Adipose tissue (tissue), 3 donors: Measurements from ENCODE around the gene MUC20. TPM values are rescaled to one million over a fixed set of nuclear protein-coding genes. Genes with fewer than 3 reads are reported as not detected.
"Not testable (repeated sequence)": the region's sequence is repeated elsewhere in the genome, so short reads cannot be mapped to it uniquely, and the experiment has no call there.

Source experiments
- H3K27ac ChIP-seq: one replicate; pipeline ENCODE4 v1.5.1; 2013; ENCODE audit warnings: low read depth, low read length
- WGBS, 3 donors: extraction: QIAGEN DNeasy Blood & Tissue Kit; methylation state at CpG; one replicate each; pipeline ENCODE4 v1.1.7; 2013; 5-methylcytosine and 5-hydroxymethylcytosine counted together
- polyA plus RNA-seq, 3 donors: library from polyadenylated mRNA; stranded (reverse); fragments of 200-250 nt; gene quantifications; one replicate each; pipeline ENCODE4 v1.2.3, GENCODE V29; 2013
- donor health status: healthy with polysubstance abuse.
- donor health status: Bipolar disorder and iron deficiency.
- donor health status: healthy.

MUC20 gene
- polyA plus RNA-seq, 3 donors, result 2.4 to 3.6 (median 2.8) TPM

DNA sequence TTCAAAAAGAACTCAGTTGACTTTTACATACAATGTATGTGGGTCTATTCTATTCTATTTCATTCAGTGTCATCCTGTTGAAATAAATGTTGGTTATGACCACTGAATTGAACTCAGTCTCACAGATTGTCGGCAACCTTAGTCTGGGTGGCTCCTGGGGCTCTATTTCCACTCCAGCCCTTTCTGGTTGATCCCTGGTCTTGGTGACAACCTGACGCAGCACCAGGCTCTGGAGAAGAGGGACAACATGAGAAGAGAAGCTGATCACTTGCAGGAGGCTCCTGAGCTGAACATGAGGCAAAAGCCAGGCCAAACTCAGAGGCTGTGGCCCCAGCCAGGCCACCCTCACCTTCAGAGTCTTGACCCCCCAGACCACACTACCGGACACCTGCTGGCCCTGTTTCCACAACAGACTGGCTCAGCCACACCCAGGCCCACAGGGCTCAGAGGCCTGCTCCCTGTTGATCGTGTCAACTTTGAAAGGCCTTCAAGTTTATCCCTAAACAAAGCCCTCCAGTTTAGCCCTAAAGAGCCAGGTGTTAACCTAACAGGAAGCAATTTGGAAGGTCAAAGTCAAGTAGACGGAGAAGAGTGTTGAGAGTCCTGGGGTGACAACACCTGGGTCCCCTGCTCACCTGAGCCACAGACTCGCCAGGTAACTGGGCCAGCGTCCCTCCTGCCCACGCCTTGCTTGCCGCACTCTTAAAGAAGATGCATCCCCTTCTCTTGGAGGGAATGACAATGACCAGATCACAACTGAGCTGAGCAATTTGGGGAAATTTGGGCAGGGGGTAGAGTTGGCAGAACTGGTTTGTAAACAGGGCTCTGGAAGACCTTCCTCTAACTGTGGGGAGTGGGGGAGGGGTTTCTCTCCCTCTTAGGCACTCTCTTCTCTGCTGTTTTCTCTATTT, 15.4 kb upstream of the MUC20 start:
- no peak overlapping the region for H3K27ac ChIP-seq
- 84 to 91% (median 90%) methylated on average over 9 of the region's 9 CpGs for whole genome bisulfite sequencing, 3 donors

DNA sequence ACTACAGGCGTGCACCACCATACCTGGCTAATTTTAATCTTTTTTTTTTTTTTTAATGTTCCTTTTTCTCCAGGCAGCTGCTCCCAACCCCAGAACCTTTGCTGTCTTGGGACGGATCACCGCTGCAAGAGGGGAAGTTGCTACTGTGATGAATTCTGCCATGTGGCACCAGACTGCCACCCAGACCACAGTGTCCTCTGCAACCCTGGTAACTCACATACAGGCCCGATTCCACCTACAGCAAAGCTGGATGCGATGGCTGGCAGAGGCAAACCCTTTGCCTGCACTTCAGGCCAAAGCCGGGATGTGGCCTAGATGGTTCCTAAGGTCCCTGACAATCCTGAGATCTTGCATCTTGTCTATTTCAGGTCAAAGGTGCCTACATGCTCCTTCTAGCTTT, 12.7 kb upstream of the MUC20 start:
- WGBS, 3 donors, result 71 to 81% (median 74%) methylated on average over 6 of the region's 6 CpGs
- no peak overlapping the region for H3K27ac ChIP-seq

DNA sequence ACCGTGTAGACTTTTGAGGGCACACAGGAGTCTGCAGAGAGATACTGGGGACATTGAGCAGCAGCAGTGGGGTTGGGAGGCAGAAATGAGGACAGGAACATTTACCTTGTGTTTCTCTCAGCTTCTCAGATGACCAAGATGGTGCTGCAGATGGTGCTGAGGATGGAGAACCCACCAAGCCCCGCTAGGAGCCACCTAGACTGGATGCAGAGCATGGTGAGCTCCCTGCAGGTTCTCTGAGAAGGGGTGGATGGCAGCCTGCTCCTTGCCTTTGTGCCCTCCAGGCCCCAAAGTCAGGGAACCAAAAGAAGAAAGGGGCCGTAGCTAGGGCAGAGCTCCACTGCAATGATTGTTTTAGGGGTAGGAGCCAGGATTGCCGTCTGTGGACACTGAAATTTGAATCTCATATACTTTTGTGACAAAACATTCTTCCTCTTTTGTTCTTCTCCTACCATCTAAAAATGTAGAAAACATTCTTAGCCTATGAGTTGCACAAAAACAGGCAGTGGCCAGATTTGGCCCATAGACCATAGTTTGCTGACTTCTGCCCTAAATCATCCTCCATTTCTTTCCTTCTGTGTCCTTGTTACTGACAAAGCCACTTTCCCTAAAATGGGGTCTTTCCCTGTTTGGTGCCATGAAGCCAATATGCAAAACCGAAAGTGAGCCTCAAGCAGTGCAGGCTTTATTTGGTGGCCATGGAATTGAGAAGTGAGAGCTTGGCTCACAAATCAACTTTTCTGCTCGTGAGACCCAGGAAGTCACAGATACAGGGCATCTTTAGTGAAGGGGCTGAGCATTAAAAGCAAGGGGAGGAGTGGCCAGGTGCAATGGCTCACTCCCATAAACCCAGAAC, 11.9 kb upstream of the MUC20 start:
- no peak overlapping the region for H3K27ac ChIP-seq
- 83 to 93% (median 89%) methylated on average over 6 of the region's 6 CpGs for WGBS, 3 donors

DNA sequence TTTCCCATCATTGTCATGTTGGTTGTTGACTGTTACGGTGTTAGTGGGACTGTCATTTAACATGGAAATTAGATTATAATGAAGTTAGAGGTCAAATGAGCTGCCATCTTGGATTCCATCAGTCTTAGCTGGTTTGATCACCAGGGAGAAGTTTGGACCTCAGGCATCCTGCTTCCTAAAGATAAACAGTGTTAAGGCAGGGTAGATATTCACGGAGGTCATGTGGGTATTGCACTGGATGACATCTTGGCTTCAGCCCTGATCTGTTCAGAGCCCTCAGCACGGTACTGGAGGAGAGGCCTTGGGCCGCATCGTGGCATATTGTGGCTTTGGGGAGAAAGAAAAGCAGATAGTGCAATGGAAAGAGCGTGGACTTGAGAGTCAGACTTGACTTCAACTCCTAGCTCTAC, 11.1 kb upstream of the MUC20 start:
- WGBS, 3 donors, result 95 to 97% (median 96%) methylated on average over 6 of the region's 6 CpGs

DNA sequence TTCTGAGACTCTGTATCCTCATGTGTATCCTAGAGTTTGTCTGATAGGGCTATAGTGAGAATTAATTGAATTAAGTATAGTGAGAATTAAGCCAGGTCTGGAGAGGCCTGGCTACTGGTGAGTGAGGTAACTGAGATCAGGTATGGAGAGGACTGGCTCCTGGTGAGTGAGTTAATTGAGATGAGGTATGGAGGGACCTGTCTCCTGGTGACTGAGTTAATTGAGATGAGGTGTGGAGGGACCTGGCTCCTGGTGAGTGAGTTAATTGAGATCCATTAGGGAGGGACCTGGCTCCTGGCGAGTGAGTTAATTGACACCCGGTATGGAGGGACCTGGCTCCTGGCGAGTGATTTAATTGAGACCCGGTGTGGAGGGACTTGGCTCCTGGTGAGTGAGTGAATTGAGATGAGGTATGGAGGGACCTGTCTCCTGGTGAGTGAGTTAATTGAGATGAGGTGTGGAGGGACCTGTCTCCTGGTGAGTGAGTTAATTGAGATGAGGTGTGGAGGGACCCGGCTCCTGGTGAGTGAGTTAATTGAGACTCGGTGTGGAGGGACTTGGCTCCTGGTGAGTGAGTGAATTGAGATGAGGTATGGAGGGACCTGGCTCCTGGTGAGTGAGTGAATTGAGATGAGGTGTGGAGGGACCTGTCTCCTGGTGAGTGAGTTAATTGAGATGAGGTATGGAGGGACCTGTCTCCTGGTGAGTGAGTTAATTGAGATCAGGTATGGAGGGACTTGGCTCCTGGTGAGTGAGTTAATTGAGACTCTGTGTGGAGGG, 10.5 kb upstream of the MUC20 start:
- WGBS, 3 donors, result 59 to 63% (median 62%) methylated on average over 6 of the region's 6 CpGs
- not testable (repeated sequence) for H3K27ac ChIP-seq

More for the DNA sequence above, 11.1 kb upstream of the MUC20 start:
- no peak overlapping the region for H3K27ac ChIP-seq

DNA sequence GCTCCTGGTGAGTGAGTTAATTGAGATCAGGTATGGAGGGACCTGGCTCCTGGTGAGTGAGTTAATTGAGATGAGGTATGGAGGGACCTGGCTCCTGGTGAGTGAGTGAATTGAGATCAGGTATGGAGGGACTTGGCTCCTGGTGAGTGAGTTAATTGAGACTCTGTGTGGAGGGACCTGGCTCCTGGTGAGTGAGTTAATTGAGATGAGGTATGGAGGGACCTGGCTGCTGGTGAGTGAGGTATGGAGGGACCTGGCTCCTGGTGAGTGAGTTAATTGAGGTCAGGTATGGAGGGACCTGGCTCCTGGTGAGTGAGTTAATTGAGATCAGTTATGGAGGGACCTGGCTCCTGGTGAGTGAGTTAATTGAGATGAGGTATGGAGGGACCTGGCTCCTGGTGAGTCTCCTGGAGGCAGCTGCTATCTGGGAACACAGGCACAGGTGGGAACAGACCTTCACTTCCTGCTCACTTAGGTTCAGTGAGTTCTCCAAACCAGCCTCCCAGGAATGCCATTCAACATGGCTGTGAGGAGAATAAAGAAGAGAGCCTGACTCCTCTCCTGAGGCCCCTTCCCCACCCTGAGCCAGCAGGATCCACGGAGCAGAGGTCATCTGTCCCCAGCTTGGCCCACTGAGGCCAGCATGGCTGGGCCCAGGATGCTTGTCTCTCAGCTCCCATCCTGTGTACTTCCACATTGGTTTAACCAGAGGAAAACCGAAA, 9.5 kb upstream of the MUC20 start:
- not testable (repeated sequence) for H3K27ac ChIP-seq
- 58 to 71% (median 59%) methylated on average over 2 of the region's 2 CpGs for WGBS, 3 donors

- WGBS, 3 donors, result 89 to 90% (median 89%) methylated on average over 12 of the region's 12 CpGs
- H3K27ac ChIP-seq, result no peak overlapping the region
Observed at GRCh38 chr3:195711813-195712534, 8.8 kb upstream of the MUC20 start.

DNA sequence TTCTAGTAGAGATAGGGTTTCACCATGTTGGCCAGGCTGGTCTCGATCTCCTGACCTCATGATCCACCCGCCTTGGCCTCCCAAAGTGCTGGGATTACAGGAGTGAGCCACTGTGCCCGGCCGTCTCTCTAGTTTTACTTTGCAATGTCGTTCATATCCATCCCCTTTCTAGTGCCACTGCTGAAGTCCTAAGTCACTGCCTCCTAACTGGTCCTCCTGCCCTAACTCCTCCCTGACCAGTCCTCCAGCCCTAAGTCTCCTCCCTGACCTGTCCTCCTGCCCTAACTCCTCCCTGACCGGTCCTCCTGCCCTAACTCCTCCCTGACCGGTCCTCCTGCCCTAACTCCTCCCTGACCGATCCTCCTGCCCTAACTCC, 8.3 kb upstream of the MUC20 start:
- 64 to 76% (median 69%) methylated on average over 7 to 8 of the region's 8 CpGs for WGBS, 3 donors
- H3K27ac ChIP-seq, result not testable (repeated sequence)

GRCh38 chr3:195713150-195713549, 7.6 kb upstream of the MUC20 start:
- WGBS, 3 donors, result 27 to 34% (median 31%) methylated on average over 8 of the region's 9 CpGs
- not testable (repeated sequence) for H3K27ac ChIP-seq

DNA sequence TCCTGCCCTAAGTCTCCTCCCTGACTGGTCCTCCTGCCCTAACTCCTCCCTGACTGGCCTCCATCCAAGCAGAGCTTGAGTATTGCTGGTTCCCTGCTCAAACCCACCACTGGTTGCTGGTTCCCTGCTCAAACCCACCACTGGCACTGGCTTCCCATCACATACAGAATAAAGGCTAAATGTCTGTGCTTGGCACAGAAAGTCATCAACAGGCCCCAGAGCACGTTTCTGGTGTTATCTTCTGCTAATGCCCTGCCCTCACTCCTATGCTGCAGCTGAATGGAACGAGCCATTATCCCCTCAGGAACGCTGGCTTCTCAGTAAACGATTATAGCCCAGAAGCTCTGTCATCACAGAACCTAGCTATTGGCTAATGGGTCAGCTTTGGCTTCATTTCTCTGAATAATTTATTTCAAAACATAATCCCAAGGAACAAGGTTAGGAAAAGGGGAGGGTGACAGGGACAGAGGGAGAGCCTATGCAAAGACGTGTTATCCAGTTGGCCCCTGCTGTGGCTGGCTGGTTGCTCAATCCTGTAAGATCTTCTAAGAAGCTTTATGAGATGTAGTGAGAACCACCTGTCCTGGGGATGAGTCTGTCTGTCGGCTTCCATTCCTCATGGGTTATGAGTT, 6.3 kb upstream of the MUC20 start:
- no peak overlapping the region for H3K27ac ChIP-seq
- WGBS, 3 donors, result 70 to 80% (median 73%) methylated on average over 6 of the region's 6 CpGs

DNA sequence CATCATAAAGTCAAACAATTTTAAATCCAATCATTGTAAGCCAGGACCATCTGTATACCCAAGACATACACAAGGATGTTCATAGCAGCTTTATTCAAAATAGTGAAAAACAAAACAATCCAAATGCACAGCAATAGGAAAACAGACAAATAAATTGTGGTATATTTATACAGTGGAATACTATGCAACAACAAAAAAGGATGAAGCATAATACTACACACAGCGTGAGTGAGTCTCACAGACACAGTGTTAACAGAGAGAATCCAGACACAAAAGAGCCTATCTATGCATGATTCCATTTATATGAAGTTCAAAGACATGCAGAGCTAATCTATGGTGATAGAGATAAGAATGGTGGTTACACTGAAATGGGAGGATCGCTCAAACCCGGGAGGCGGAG, 5.6 kb upstream of the MUC20 start:
- H3K27ac ChIP-seq, result no peak overlapping the region
- 67 to 70% (median 68%) methylated on average over 4 of the region's 4 CpGs for WGBS, 3 donors

DNA sequence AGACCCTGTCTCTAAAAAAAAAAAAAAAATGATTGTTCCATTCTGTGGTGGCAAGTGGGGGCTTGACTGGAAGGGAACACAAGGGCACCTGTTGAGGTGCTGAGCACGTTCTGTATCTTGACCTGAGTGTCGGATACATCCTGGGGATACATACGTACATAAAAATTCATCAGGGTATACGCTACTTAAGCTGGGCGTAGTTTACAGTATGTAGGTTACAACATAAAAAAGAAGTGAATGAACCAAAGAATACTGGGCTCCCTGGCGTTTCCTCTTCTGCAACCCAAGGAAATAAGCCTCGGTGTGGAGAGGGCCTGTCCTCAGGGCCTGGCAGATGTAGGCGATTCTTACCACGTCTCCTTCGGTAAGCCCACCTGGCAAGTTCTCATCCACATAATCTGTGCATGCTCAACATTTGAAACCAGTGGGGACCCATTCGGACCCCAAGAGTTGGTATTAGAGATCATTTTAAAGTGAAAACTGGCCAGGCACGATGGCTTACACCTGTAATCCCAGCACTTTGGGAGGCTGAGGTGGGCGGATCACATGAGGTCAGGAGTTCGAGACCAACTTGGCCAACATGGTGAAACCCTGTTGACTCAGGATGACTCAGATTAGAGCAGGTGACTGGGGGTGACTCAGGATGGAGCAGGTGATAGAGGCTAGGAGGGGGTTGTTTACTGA, 5.1 kb upstream of the MUC20 start:
- WGBS, 3 donors, result 81 to 82% (median 82%) methylated on average over 14 of the region's 14 CpGs
- H3K27ac ChIP-seq, result no peak overlapping the region

DNA sequence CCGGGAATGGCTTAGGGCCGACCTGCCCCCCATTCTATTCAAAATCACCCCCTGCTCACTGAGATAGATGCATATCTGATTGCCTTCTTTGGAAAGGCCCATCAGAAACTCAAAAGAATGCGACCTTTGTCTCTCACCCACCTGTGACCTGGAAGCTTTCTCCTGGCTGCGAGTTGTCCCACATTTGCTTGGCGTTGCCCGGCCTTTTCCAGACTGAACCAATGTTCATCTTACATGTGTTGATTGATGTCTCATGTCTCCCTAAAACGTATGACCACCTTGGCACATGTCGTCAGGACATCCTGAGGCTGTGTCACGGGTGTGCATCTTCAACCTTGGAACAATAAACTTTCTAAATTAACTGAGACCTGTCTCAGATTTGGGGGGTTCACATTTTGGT, 3.4 kb upstream of the MUC20 start:
- 50 to 80% (median 74%) methylated on average over 9 of the region's 9 CpGs for WGBS, 3 donors
- no peak overlapping the region for H3K27ac ChIP-seq

DNA sequence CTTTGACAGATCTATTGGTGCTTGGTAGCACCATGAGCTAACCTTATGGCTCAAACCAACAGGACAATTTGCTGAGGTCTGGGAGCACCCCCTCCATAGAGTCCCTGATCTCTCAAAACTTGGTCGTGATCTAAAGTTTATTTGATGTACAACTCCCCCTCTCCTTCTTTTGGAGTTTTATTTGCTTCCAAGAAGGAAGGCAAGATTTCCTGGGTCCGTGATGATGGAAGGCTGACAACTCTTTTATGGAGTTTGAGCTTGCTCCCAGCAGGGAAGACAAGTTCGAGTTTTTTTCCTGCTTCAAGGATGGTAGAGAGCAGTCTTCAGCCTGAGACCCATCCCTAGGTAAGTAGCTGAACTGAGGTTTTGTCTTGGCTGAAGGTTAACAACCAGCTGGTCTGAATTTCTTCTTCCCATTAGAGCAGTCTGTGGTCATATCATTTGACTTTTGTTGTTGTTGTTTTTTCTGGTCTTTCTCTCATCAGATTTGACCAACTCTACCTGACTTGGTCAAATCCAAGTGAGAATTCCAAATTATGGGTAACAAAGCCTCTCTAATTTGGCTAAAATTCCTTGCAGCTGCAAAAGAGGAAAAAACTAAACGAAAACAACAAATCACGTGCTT, 2.8 kb upstream of the MUC20 start:
- 52 to 74% (median 69%) methylated on average over 5 of the region's 5 CpGs for WGBS, 3 donors
- H3K27ac ChIP-seq, result no peak overlapping the region

- WGBS, 3 donors, result 67 to 81% (median 72%) methylated on average over 7 of the region's 7 CpGs
- H3K27ac ChIP-seq, result no peak overlapping the region
Observed at GRCh38 chr3:195718477-195718984, 2.2 kb upstream of the MUC20 start.
